K562 (cell line): ENCODE results near the gene NTM. TPM values are rescaled to one million over a fixed set of nuclear protein-coding genes. Genes with fewer than 3 reads are reported as not detected.

Experiments
- ATAC-seq: fragments of 200-7000 bp; cut with Tn5 transposase; 3 replicates; pipeline ENCODE4 v1.9.1; 2020; ENCODE audit warnings: moderate library complexity
- BruUV-seq: library from RNA; stranded (reverse); fragments of 400-500 nt; replicated peaks from 2 replicates; lab custom pipeline; 2021; lab: Mats Ljungman, UMichigan
- CTCF ChIA-PET: fragments of 300-600 bp; formaldehyde crosslinking; extraction: SDS; loops from one replicate; lab custom pipeline; 2021; ENCODE audit warnings: low intra/inter-chr PET ratio; lab: Yijun Ruan, JAX
- POLR2A ChIA-PET: fragments of 300-600, 350-650 bp; sonication (Branson Sonifier 250); formaldehyde crosslinking; extraction: SDS; loops from one replicate; lab custom pipeline; 2021; ENCODE audit warnings: antibody characterized with exemption, inconsistent platforms; lab: Yijun Ruan, JAX
- DNase-seq, 4 experiments: peaks; one replicate each; pipeline versions ENCODE4 v3.0.0 to v3.0.0-alpha.2; 2011 to 2018; ENCODE audit warnings: low spot score in 3 of 4, mixed read lengths in 3 of 4; ENCODE audit errors: extremely low read depth in 1 of 4
- FAIRE-seq: peaks from 2 replicates; lab custom pipeline; 2011; peaks lifted over from hg19 to GRCh38; lab: Jason Lieb, UNC
- H2AFZ ChIP-seq: 2 replicates; pipeline ENCODE4 v1.6.0; 2011; ENCODE audit warnings: low read depth, low read length, control low read depth, inconsistent platforms
- H3K27ac ChIP-seq: fragments of 200-600 bp; 3 replicates; pipeline ENCODE4 v1.8.0; 2011; ENCODE audit warnings: low read depth, mild to moderate bottlenecking, control low read depth, inconsistent platforms, low read length, moderate library complexity, mixed read lengths; ENCODE audit errors: extremely low read depth
- H3K27me3 ChIP-seq, 2 experiments: fragments of 300-600 bp in 1 of 2; 2 replicates in 1 of 2; 3 replicates in 1 of 2; pipeline versions ENCODE4 v1.6.0 to v1.8.0; 2011; ENCODE audit warnings: inconsistent platforms in 2 of 2, low read length in 2 of 2, mild to moderate bottlenecking in 1 of 2, mixed read lengths in 1 of 2, moderate library complexity in 1 of 2; ENCODE audit not compliant: control insufficient read depth in 2 of 2, insufficient read depth in 2 of 2
- H3K36me3 ChIP-seq: fragments of 300-600 bp; 3 replicates; pipeline ENCODE4 v1.8.0; 2011; ENCODE audit warnings: mild to moderate bottlenecking, low read length, inconsistent platforms; ENCODE audit not compliant: control insufficient read depth, insufficient read depth
- H3K4me1 ChIP-seq, 2 experiments: fragments of 200-600 bp in 1 of 2; replicated peaks in 1 of 2; 2 replicates in 1 of 2; 3 replicates in 1 of 2; pipeline versions ENCODE4 v1.5.1 to v1.8.0; 2011; ENCODE audit warnings: inconsistent platforms in 2 of 2, low read length in 2 of 2, mild to moderate bottlenecking in 1 of 2, mixed read lengths in 1 of 2, moderate library complexity in 1 of 2; ENCODE audit not compliant: control insufficient read depth in 2 of 2, insufficient read depth in 2 of 2
- H3K4me2 ChIP-seq: 2 replicates; pipeline ENCODE4 v1.6.1; 2011; ENCODE audit warnings: low read length, control low read depth, inconsistent platforms, mixed read lengths; ENCODE audit not compliant: insufficient read depth
- H3K4me3 ChIP-seq: fragments of 200-600 bp; sonication (generic), shearing (Covaris generic); 2 replicates; pipeline ENCODE4 v1.5.1; 2016; ENCODE audit warnings: control low read depth, inconsistent platforms
- H3K79me2 ChIP-seq: fragments of 200-600 bp; 3 replicates; pipeline ENCODE4 v1.8.0; 2011; ENCODE audit warnings: low read length, inconsistent platforms; ENCODE audit not compliant: control insufficient read depth, insufficient read depth
- H3K9ac ChIP-seq, 2 experiments: 2 replicates each; pipeline versions ENCODE4 v1.6.0 to v1.6.1; 2011; ENCODE audit warnings: low read depth in 2 of 2, low read length in 2 of 2, control low read depth in 1 of 2, inconsistent platforms in 1 of 2, mild to moderate bottlenecking in 1 of 2, mixed read lengths in 1 of 2; ENCODE audit not compliant: insufficient read depth in 1 of 2
- H3K9me1 ChIP-seq: one replicate; pipeline ENCODE4 v1.6.0; 2011; ENCODE audit warnings: inconsistent platforms, mild to moderate bottlenecking, low read length, moderate library complexity; ENCODE audit not compliant: control insufficient read depth, insufficient read depth
- H3K9me3 ChIP-seq: replicated peaks from 2 replicates; pipeline ENCODE4 v1.5.1; 2011; ENCODE audit warnings: low read depth, low read length, inconsistent platforms; ENCODE audit not compliant: control insufficient read depth, insufficient read depth
- H4K20me1 ChIP-seq: replicated peaks from 2 replicates; pipeline ENCODE4 v1.6.1; 2011; ENCODE audit warnings: low read length, inconsistent platforms, mixed read lengths; ENCODE audit not compliant: control insufficient read depth, insufficient read depth
- ADNP ChIP-seq: fragments of 200-800 bp; sonication (Bioruptor generic); IDR thresholded peaks from 2 replicates; pipeline ENCODE4 v1.6.1; 2016; ENCODE audit warnings: missing genetic modification characterization, missing compliant biosample characterization
- ARID2 ChIP-seq: fragments of 450-650 bp; IDR thresholded peaks from 2 replicates; pipeline ENCODE4 v1.6.1; 2017; ENCODE audit warnings: antibody characterized with exemption, mild to moderate bottlenecking
- CBX5 ChIP-seq: IDR thresholded peaks from 2 replicates; pipeline ENCODE4 v1.6.1; 2014; ENCODE audit warnings: low read depth, borderline replicate concordance
- EGR1 ChIP-seq: fragments of 450-650 bp; conservative IDR thresholded peaks from 2 replicates; pipeline ENCODE4 v1.6.1; 2017; ENCODE audit warnings: mild to moderate bottlenecking
- HLTF ChIP-seq: fragments of 450-650 bp; IDR thresholded peaks from 2 replicates; pipeline ENCODE4 v1.6.1; 2016
- HNRNPUL1 ChIP-seq: fragments of 200-400 bp; formaldehyde crosslinking; IDR thresholded peaks from 2 replicates; pipeline ENCODE4 v1.6.1; 2017; ENCODE audit warnings: low read length
- MCM5 ChIP-seq: fragments of 450-650 bp; IDR thresholded peaks from 2 replicates; pipeline ENCODE4 v1.6.1; 2016; ENCODE audit warnings: low read depth
- MYC ChIP-seq, 2 experiments: fragments of 250-450 bp in 1 of 2; sonication (Bioruptor Pico) in 1 of 2; IDR thresholded peaks; 2 replicates each; pipeline versions ENCODE4 v1.5.1 to v1.6.1; 2012 to 2021; ENCODE audit warnings: low read depth in 2 of 2, borderline replicate concordance in 1 of 2, improper control_type of control experiment in 1 of 2, low read length in 1 of 2, mild to moderate bottlenecking in 1 of 2, moderate library complexity in 1 of 2
- TARDBP ChIP-seq: fragments of 450-650 bp; IDR thresholded peaks from 2 replicates; pipeline ENCODE4 v1.6.1; 2016
- ZKSCAN3 ChIP-seq: fragments of 250-450 bp; sonication (Bioruptor Pico); IDR thresholded peaks from 2 replicates; pipeline ENCODE4 v1.4.0; 2020
- WGBS: fragments of 100-300 bp; shearing (Covaris generic); methylation state at CpG from one replicate; pipeline ENCODE4 v1.1.6; 2016; ENCODE audit warnings: low coverage, mixed read lengths; ENCODE audit not compliant: insufficient coverage; ENCODE audit errors: missing lambda C conversion rate; 5-methylcytosine and 5-hydroxymethylcytosine counted together
- in situ Hi-C: fragments of 300-500 bp; cut with MboI; formaldehyde crosslinking; loops from 4 replicates; pipeline ENCODE4 v1.15.0; 2018; ENCODE audit warnings: inconsistent platforms, mixed read lengths
- intact Hi-C: fragments of 100-400 bp; cut with micrococcal nuclease; formaldehyde crosslinking; loops from 2 replicates; pipeline ENCODE4 v1.14.2; 2022
- polyA plus RNA-seq, 8 experiments: library from polyadenylated mRNA; depleted of rRNA in 4 of 8; stranded (reverse) in 5 of 8; unstranded in 3 of 8; fragments of >200 nt; fragmentation: Nextera tagmentation in 2 of 8; fragmentation: Illumina TruSeq in 1 of 8; extraction: Ambion mirVana in 2 of 8; extraction: Trizol in 1 of 8; gene quantifications; 2 replicates each; pipeline versions ENCODE4 v1.2.1 to v1.2.3, GENCODE V29; 2011 to 2014; ENCODE audit warnings: inconsistent platforms in 1 of 8, missing spikeins in 1 of 8
- total RNA-seq, 7 experiments: library from RNA; depleted of rRNA in 6 of 7; stranded (reverse); fragments of >200 nt in 6 of 7; fragmentation: Illumina TruSeq in 2 of 7; extraction: Trizol in 2 of 7; gene quantifications; 2 replicates each; pipeline versions ENCODE4 v1.2.1 to v1.2.3, GENCODE V29; 2011 to 2021; ENCODE audit warnings: low replicate concordance in 1 of 7
- TF ChIP-seq, protein P1 (sequence below): fragments of 250-450 bp; sonication (Bioruptor Pico); IDR thresholded peaks from 2 replicates; pipeline ENCODE4 v1.9.0; 2021; ENCODE audit warnings: mild to moderate bottlenecking

The NTM gene
- total and polyA plus RNA-seq, 9 of the 15 experiments (the other 6 are each of a cell fraction or from before 2014, with no cell fraction given), result not detected

DNA sequence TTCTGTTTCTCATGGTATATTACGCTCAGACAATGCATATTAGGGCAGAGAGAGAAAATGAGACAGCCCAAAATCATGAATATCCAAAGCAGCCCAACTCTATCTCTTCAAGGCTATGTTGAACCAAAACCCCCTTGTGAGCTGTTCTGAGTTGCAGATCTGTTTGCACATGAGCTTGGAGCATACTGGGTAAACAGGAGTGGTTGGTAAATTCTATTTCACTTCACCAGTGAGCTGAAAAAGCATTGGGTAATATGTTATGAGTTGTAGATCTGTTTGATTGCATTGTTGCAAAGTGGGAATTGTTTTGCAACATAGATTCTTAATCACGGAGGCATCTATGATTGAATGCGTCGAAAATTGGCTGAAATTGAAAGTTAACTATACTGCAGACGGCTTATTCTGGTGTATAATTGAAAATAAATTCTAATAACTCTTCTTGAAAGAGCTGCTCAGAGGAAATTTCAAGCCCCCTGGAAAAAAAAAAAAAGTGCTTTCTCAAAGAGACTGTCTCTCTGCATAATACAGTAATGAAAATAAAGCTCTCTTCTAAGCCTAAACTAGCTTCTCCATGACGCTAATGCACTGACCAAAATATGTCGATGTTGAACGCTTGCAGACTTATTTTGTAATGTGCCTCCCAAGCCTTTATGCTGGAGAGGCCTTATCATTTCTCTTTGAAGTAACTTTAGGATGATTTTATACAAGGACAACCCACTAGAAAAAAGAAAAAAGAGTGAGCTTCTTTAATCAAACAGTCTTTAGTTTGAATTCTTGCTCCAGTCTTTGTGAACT is 263.7 kb downstream of the NTM start:
- no peaks in the 10 kb centered on the region for H3K27me3 ChIP-seq
- H3K4me1 ChIP-seq, result no peaks in the 10 kb centered on the region
- POLR2A ChIA-PET, result no interaction called here
- CTCF ChIA-PET, result no interaction called here
- no TSS peak for BruUV-seq
- ATAC-seq (no peak), DNase-seq (no peak), FAIRE-seq (no peak)
- H2AFZ ChIP-seq, result no peak overlapping the region
- TF ChIP-seq MYC (IDR thresholded peaks at IDR 0.05; ENCODE audit: low read depth, low read length), result no peak
- TF ChIP-seq MYC (CRISPR knock-in tag; IDR thresholded peaks at IDR 0.05; ENCODE audit: borderline replicate concordance, low read depth), result no peak
- TF ChIP-seq MCM5, result no peak
- H3K9ac ChIP-seq, result no peak overlapping the region
- H4K20me1 ChIP-seq, result no peaks in the 10 kb centered on the region
- H3K79me2 ChIP-seq, result no peaks in the 10 kb centered on the region
- H3K9me3 ChIP-seq, result no peaks in the 10 kb centered on the region
- H3K36me3 ChIP-seq, result no peaks in the 10 kb centered on the region
- H3K4me2 ChIP-seq, result no peak overlapping the region
- 0% methylated on average over 8 of the region's 8 CpGs for WGBS
- no peak overlapping the region for H3K27ac ChIP-seq
- H3K4me3 ChIP-seq, result no peak overlapping the region
- in situ Hi-C loops, result no loop called here
- intact Hi-C loops, result no loop called here
- no peaks in the 10 kb centered on the region for H3K9me1 ChIP-seq

DNA sequence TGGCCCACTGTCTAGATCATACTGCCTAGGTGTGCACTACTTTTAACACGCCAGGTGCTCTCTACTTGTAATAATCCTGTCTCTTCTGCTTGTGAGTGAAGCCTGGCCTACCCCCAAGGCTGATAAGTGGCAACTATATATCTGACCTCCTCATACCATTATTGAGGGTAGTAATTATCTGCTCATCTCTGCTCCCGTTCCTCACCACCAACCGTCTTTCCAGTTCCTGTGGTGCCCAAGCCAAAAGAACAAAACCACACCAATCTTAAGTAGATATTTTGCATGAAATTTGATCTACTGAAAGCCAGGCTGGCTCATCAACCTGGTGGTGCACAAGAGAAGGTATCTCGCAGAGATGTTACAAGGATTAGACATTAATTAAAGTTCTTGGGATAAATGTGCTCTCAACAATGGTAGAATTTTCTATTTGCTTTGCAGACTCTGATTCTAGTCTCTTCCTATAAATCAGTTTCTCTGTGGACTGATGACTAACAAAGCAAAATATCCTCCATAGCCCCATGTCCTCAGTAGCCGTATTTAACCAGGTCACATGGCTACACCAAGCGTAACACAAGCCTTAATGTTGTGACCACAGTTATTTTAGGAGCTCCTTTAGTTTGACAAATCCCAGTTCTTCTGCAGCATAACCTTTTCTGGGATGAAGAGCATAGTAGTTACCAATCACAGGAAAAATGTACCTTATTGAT is 267.2 kb downstream of the NTM start:
- no peaks in the 10 kb centered on the region for H3K79me2 ChIP-seq
- no peak for DNase-seq
- no peak for FAIRE-seq
- WGBS, result 1% methylated on average over 6 of the region's 6 CpGs
- no peaks in the 10 kb centered on the region for H3K36me3 ChIP-seq
- ChIA-PET POLR2A (interaction anchor here (0.6 kb wide), 1 partner anchor 39 kb away, joined by 3 read pairs; no protein-coding TSS in a partner anchor), CTCF (no interaction called here)
- no peak for ATAC-seq
- in situ Hi-C loops (no loop called here), intact Hi-C loops (no loop called here)
- no peak overlapping the region for H3K9ac ChIP-seq
- TF ChIP-seq CBX5 (no peak), ZKSCAN3 (CRISPR knock-in tag) (no peak), ARID2 (no peak), HNRNPUL1 (no peak), ADNP (tag) (no peak), HLTF (no peak), EGR1 (no peak), TARDBP (no peak)
- TF ChIP-seq, protein P1, sequence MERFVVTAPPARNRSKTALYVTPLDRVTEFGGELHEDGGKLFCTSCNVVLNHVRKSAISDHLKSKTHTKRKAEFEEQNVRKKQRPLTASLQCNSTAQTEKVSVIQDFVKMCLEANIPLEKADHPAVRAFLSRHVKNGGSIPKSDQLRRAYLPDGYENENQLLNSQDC (CRISPR knock-in tag), result no peak
- H3K4me1 ChIP-seq, result no peaks in the 10 kb centered on the region
- H4K20me1 ChIP-seq, result no peaks in the 10 kb centered on the region
- no TSS peak for BruUV-seq
- no peaks in the 10 kb centered on the region for H3K27me3 ChIP-seq
- H3K4me3 ChIP-seq, result no peak overlapping the region
- no peaks in the 10 kb centered on the region for H3K9me3 ChIP-seq
- no peaks in the 10 kb centered on the region for H3K9me1 ChIP-seq
- H2AFZ ChIP-seq, result no peak overlapping the region
- H3K4me2 ChIP-seq, result no peak overlapping the region
- no peak overlapping the region for H3K27ac ChIP-seq
